Measurements from ENCODE around the gene CCDC177.
"Not testable (repeated sequence)": the region's sequence is repeated elsewhere in the genome, so short reads cannot be mapped to it uniquely, and the experiment has no call there.

CCDC177 gene

GRCh38 chr14:69600304-69600891 lies 25.7 kb upstream of the CCDC177 start:
- no peak for DNase-seq (ENCODE audit: low read depth in 2 of 2, low spot score in 1 of 2)

- DNase-seq (ENCODE audit: low read depth in 2 of 2, low spot score in 1 of 2): not testable (repeated sequence)
Observed at GRCh38 chr14:69599431-69599830, 24.8 kb upstream of the CCDC177 start.

- DNase-seq (ENCODE audit: low read depth in 2 of 2, low spot score in 1 of 2): no peak
Observed at GRCh38 chr14:69595336-69595735, 20.7 kb upstream of the CCDC177 start.

- no peak for DNase-seq (ENCODE audit: low read depth in 2 of 2, low spot score in 1 of 2)
Observed at GRCh38 chr14:69594846-69595245, 20.2 kb upstream of the CCDC177 start.

GRCh38 chr14:69593018-69593677 lies 18.5 kb upstream of the CCDC177 start:
- DNase-seq (ENCODE audit: low read depth in 2 of 2, low spot score in 1 of 2): no peak

- no peak for DNase-seq (ENCODE audit: low read depth in 2 of 2, low spot score in 1 of 2)
Observed at GRCh38 chr14:69591317-69591716, 16.6 kb upstream of the CCDC177 start.

- DNase-seq (ENCODE audit: low read depth in 2 of 2, low spot score in 1 of 2): no peak
Observed at GRCh38 chr14:69587389-69587788, 12.7 kb upstream of the CCDC177 start.

GRCh38 chr14:69586404-69586803 lies 11.7 kb upstream of the CCDC177 start:
- no peak for DNase-seq (ENCODE audit: low read depth in 2 of 2, low spot score in 1 of 2)

- no peak for DNase-seq (ENCODE audit: low read depth in 2 of 2, low spot score in 1 of 2)
Observed at GRCh38 chr14:69584389-69584788, 9.7 kb upstream of the CCDC177 start.

- no peak for DNase-seq (ENCODE audit: low read depth in 2 of 2, low spot score in 1 of 2)
Observed at GRCh38 chr14:69582829-69583228, 8.2 kb upstream of the CCDC177 start.

- no peak for DNase-seq (ENCODE audit: low read depth in 2 of 2, low spot score in 1 of 2)
Observed at GRCh38 chr14:69582212-69582611, 7.5 kb upstream of the CCDC177 start.

GRCh38 chr14:69581316-69581935 lies 6.8 kb upstream of the CCDC177 start:
- no peak for DNase-seq (ENCODE audit: low read depth in 2 of 2, low spot score in 1 of 2)

- DNase-seq (ENCODE audit: low read depth in 2 of 2, low spot score in 1 of 2): no peak
Observed at GRCh38 chr14:69580009-69580577, 5.4 kb upstream of the CCDC177 start.

GRCh38 chr14:69579476-69579875 lies 4.8 kb upstream of the CCDC177 start:
- no peak for DNase-seq (ENCODE audit: low read depth in 2 of 2, low spot score in 1 of 2)

- no peak for DNase-seq (ENCODE audit: low read depth in 2 of 2, low spot score in 1 of 2)
Observed at GRCh38 chr14:69574954-69575295, 254 bp upstream of the CCDC177 start.

- DNase-seq (ENCODE audit: low read depth in 2 of 2, low spot score in 1 of 2): no peak
Observed at GRCh38 chr14:69573831-69574262, 824 bp downstream of the CCDC177 start.

- no peak for DNase-seq (ENCODE audit: low read depth in 2 of 2, low spot score in 1 of 2)
Observed at GRCh38 chr14:69573205-69573830, 1.4 kb downstream of the CCDC177 start.

GRCh38 chr14:69572841-69573135 lies 1.9 kb downstream of the CCDC177 start:
- DNase-seq (ENCODE audit: low read depth in 2 of 2, low spot score in 1 of 2): no peak

- no peak for DNase-seq (ENCODE audit: low read depth in 2 of 2, low spot score in 1 of 2)
Observed at GRCh38 chr14:69572030-69572840, 2.4 kb downstream of the CCDC177 start.

GRCh38 chr14:69571449-69572029 lies 3.1 kb downstream of the CCDC177 start:
- DNase-seq (ENCODE audit: low read depth in 2 of 2, low spot score in 1 of 2): no peak

GRCh38 chr14:69570836-69571330 lies 3.8 kb downstream of the CCDC177 start:
- DNase-seq (ENCODE audit: low read depth in 2 of 2, low spot score in 1 of 2): no peak
